Endothelial cell of umbilical vein (primary cell): Measurements from ENCODE around the gene MAU2. TPM values are rescaled to one million over a fixed set of nuclear protein-coding genes. Genes with fewer than 3 reads are reported as not detected.

Experiments used
- BruUV-seq: library from RNA; stranded (reverse); fragments of 400-500 nt; replicated peaks from 2 replicates; lab custom pipeline; 2021; lab: Mats Ljungman, UMichigan
- CTCF ChIA-PET: fragments of 300-600, 350-600 bp; sonication (Branson Sonifier 250); formaldehyde crosslinking; loops from one replicate; lab custom pipeline; 2021; ENCODE audit warnings: antibody characterized with exemption, inconsistent platforms; lab: Charles Lee
- POLR2A ChIA-PET: fragments of 300-600, 350-600 bp; sonication (Branson Sonifier 250); formaldehyde crosslinking; loops from one replicate; lab custom pipeline; 2021; ENCODE audit warnings: antibody characterized with exemption, inconsistent platforms; lab: Charles Lee
- DNase-seq: peaks from one replicate; pipeline ENCODE4 v3.0.0-alpha.2; 2011; ENCODE audit warnings: low read depth, low spot score
- FAIRE-seq: peaks from 2 replicates; lab custom pipeline; 2011; peaks lifted over from hg19 to GRCh38; lab: Jason Lieb, UNC
- H2AFZ ChIP-seq: 2 replicates; pipeline ENCODE4 v1.6.0; 2012; ENCODE audit warnings: low read depth, low read length, control low read depth, inconsistent platforms
- H3K27ac ChIP-seq: 2 replicates; pipeline ENCODE4 v1.5.1; 2011; ENCODE audit warnings: low read depth, mild to moderate bottlenecking, control low read depth, low read length, moderate library complexity; ENCODE audit not compliant: insufficient read depth
- H3K27me3 ChIP-seq, 2 experiments: 2 replicates each; pipeline versions ENCODE4 v1.6.0 to v1.6.1; 2011; ENCODE audit warnings: low read length in 2 of 2, mixed read lengths in 1 of 2; ENCODE audit not compliant: control insufficient read depth in 2 of 2, insufficient read depth in 2 of 2
- H3K36me3 ChIP-seq, 2 experiments: 2 replicates in 1 of 2; 3 replicates in 1 of 2; pipeline ENCODE4 v1.5.1; 2011; ENCODE audit warnings: low read length in 2 of 2, mild to moderate bottlenecking in 1 of 2, moderate library complexity in 1 of 2; ENCODE audit not compliant: control insufficient read depth in 2 of 2, insufficient read depth in 2 of 2; ENCODE audit errors: extremely low read depth in 1 of 2
- H3K4me1 ChIP-seq: 3 replicates; pipeline ENCODE4 v1.5.1; 2011; ENCODE audit warnings: mild to moderate bottlenecking, low read length; ENCODE audit not compliant: control insufficient read depth, insufficient read depth; ENCODE audit errors: extremely low read depth
- H3K4me2 ChIP-seq: 2 replicates; pipeline ENCODE4 v1.6.1; 2011; ENCODE audit warnings: low read length, control low read depth, mixed read lengths; ENCODE audit not compliant: insufficient read depth
- H3K4me3 ChIP-seq, 3 experiments: fragments of 200-600 bp in 1 of 3; sonication (generic), shearing (Covaris generic) in 1 of 3; replicated peaks in 1 of 3; 2 replicates each; pipeline ENCODE4 v1.5.1; 2011 to 2016; ENCODE audit warnings: control low read depth in 3 of 3, low read length in 3 of 3, mild to moderate bottlenecking in 2 of 3, inconsistent platforms in 1 of 3, low read depth in 1 of 3, moderate library complexity in 1 of 3; ENCODE audit not compliant: insufficient read depth in 1 of 3
- H3K79me2 ChIP-seq: 2 replicates; pipeline ENCODE4 v1.6.0; 2012; ENCODE audit warnings: low read length, inconsistent platforms; ENCODE audit not compliant: control insufficient read depth, insufficient read depth
- H3K9ac ChIP-seq: replicated peaks from 2 replicates; pipeline ENCODE3; 2011; ENCODE audit warnings: low read length, control low read depth; ENCODE audit not compliant: insufficient read depth; ENCODE audit errors: extremely low read depth
- H3K9me1 ChIP-seq: replicated peaks from 3 replicates; pipeline ENCODE4 v1.6.0; 2011; ENCODE audit warnings: mild to moderate bottlenecking, low read length; ENCODE audit not compliant: control insufficient read depth, insufficient read depth; ENCODE audit errors: extremely low read depth
- H3K9me3 ChIP-seq: replicated peaks from 2 replicates; pipeline ENCODE4 v1.5.1; 2012; ENCODE audit warnings: low read length, inconsistent platforms; ENCODE audit not compliant: control insufficient read depth, insufficient read depth
- H4K20me1 ChIP-seq: replicated peaks from 2 replicates; pipeline ENCODE3; 2011; ENCODE audit warnings: mild to moderate bottlenecking, low read length; ENCODE audit not compliant: control insufficient read depth, insufficient read depth; ENCODE audit errors: extremely low read depth
- JUN ChIP-seq: IDR thresholded peaks from 2 replicates; pipeline ENCODE4 v1.6.1; 2011; ENCODE audit warnings: borderline replicate concordance, low read depth; ENCODE audit not compliant: insufficient read length, insufficient read depth
- MYC ChIP-seq: IDR thresholded peaks from one replicate; pipeline ENCODE4 v1.6.1; 2011; ENCODE audit warnings: mild to moderate bottlenecking, low read depth, low read length
- POLR2AphosphoS5 ChIP-seq: IDR thresholded peaks from 2 replicates; pipeline ENCODE4 v1.6.1; 2012; ENCODE audit warnings: low read depth, mild to moderate bottlenecking, control low read depth, low read length, moderate library complexity; ENCODE audit not compliant: insufficient read depth
- dilution Hi-C: fragments of 300-500 bp; cut with MboI; formaldehyde crosslinking; loops from one replicate; pipeline ENCODE4 v1.15.0; 2019; ENCODE audit warnings: low sequenced_read_pairs; ENCODE audit not compliant: extremely low pct_ligation_motif_present
- intact Hi-C: fragments of 100-400 bp; cut with micrococcal nuclease; formaldehyde crosslinking; loops from one replicate; pipeline ENCODE4 v1.10.0; 2022
- polyA plus RNA-seq, 4 experiments: library from polyadenylated mRNA; depleted of rRNA in 3 of 4; stranded (reverse) in 3 of 4; unstranded in 1 of 4; fragments of >200 nt; gene quantifications; 2 replicates each; pipeline versions ENCODE4 v1.2.1 to v1.2.3, GENCODE V29; 2011 to 2012; ENCODE audit warnings: missing spikeins in 1 of 4
- total RNA-seq: library from RNA; stranded (reverse); gene quantifications from 2 replicates; pipeline ENCODE4 v1.2.3, GENCODE V29; 2021
- TF ChIP-seq, protein P1 (sequence below), 2 donors: IDR thresholded peaks; 1 replicate in 1 of 2; 2 replicates in 1 of 2; pipeline ENCODE4 v1.5.1; 2011; ENCODE audit warnings: low read length in 2 of 2, mild to moderate bottlenecking in 2 of 2, moderate library complexity in 2 of 2, control low read depth in 1 of 2, inconsistent platforms in 1 of 2, low read depth in 1 of 2; ENCODE audit not compliant: insufficient read depth in 1 of 2; ENCODE audit errors: extremely low read depth in 1 of 2

MAU2 gene
- total and polyA plus RNA-seq, 2 donors (not counting 3 experiments of a cell fraction or from before 2014, with no cell fraction given): 36.9 to 70.0 TPM

DNA sequence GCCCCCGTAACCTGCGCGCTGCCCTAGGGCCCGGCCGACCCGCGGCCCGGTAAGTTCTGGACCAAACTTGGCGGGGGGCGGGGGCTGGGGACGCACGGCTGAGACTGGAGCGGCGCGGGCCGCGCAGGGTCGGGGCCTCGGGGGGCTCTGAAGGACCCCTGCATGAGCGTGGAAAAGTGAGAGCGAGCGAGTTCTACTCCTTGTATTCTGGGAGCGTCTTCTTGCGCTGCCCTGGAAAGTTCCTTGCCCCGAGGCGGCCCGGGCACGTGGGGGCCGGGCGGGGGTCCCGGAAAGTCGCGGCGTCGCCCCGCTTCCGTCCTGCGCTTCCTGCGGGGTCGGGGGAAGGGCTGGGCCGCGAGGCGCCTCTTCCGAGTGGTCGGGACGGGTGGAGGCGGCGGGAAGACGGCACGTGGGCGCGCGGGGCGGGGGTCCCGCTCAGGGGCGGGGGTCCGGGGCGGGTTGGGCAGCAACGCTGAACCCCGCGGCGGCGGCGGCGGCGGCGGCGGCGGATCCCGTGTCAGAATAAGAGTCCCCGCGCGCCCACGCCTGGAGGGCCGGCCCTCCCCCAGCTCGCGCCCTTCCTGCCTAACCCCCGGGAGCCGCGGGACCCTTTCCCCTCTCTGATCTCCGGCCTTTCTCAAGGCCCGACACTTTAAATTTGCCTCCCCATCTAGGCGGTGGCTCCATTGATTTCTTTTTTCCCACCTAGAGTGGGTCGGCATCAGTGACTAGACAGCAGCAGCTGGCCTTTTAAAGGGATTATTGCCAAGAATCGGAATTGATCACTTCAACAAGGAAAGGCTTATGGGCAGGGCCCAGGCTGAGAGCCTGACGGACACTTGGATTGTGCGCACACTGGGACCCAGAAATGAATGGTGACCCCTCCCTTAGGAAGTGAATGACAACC is 85.6 kb downstream of the MAU2 start:
- ChIA-PET POLR2A (interaction anchor here (0.9 to 1.8 kb wide), 6 partner anchors 11 to 85 kb away, joined by 3 to 9 read pairs (median 3); no protein-coding TSS in a partner anchor), CTCF (interaction anchor here (0.5 to 4.7 kb wide), 15 partner anchors 8 to 875 kb away, joined by 3 to 39 read pairs (median 6); no protein-coding TSS in a partner anchor)

DNA sequence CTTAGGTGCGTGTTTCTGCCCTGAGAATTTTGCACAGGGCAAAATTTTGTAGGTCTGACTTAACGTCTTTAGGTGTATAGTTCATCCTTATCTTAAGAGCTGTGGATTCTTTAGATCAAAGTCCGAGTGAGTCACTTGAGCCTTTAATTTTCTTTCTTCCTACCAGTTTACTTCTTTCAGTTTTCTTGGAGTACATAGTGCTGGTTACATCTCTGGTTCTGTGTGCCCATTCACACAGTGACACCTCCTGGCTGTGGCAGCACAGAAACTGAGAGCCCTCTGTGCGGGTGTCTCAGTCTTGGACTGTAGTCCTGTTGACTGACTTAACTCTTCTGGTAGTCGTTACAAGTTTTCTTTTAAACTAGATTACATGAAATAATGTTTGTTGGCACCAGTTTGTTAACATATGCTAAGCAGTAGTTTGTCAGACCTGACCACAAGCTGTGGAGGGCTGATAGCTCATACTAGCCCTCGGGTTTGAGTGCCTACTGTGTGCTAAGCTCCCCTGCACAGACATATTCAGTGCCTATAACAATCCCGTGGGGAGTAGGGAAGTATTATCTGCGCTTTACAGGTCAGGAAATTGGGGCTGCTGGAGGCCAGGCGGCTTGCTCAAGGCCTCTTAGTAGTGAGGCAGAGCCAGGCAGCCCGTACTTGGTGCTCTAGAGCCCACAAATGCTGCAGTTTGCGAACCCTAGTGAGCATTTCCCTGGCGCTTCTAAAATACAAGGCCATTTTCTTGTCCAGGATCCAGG is 86.4 kb downstream of the MAU2 start:
- intact Hi-C loops: loop anchor here (1.0 to 2.0 kb wide), 2 partner anchors 40 to 56 kb away; no protein-coding TSS in a partner anchor
- POLR2A ChIA-PET: interaction anchor here (0.9 to 1.3 kb wide), 2 partner anchors 12 to 42 kb away, joined by 3 read pairs; no protein-coding TSS in a partner anchor

More for the DNA sequence above, 85.6 kb downstream of the MAU2 start:
- FAIRE-seq (no peak), DNase-seq (peak; percentile 52)
- Histone ChIP-seq H3K4me1 (peaks cover 11% of the 10 kb centered on the region), H3K27me3 (no peaks in the 10 kb centered on the region), H3K79me2 (peaks cover 54% of the 10 kb centered on the region), H3K9me1 (no peaks in the 10 kb centered on the region), H3K4me3 (peak overlapping the region; percentile 79 to 85 (median 84)), H3K27ac (peak overlapping the region; percentile 27), H3K9me3 (no peaks in the 10 kb centered on the region), H4K20me1 (peaks cover 9% of the 10 kb centered on the region), H2AFZ (no peak overlapping the region), H3K9ac (peak overlapping the region; percentile 69), H3K4me2 (peak overlapping the region; percentile 73), H3K36me3 (no peaks in the 10 kb centered on the region)
- dilution Hi-C loops: no loop called here
- TF ChIP-seq POLR2AphosphoS5: peak; percentile 31
- TF ChIP-seq JUN: no peak
- no TSS peak for BruUV-seq
- intact Hi-C loops: loop anchor here (1.0 to 2.0 kb wide), 4 partner anchors 21 to 86 kb away; partner anchors contain the start of genes MAU2 and SUGP1

More for the DNA sequence above, 86.4 kb downstream of the MAU2 start:
- DNase-seq (peak; percentile 78), FAIRE-seq (peak; percentile 86)
- peak overlapping the region; percentile 73 for H3K4me2 ChIP-seq
- peaks cover 11% of the 10 kb centered on the region for H3K4me1 ChIP-seq
- H3K9me3 ChIP-seq: no peaks in the 10 kb centered on the region
- dilution Hi-C loops: no loop called here
- H3K79me2 ChIP-seq: peaks cover 61% of the 10 kb centered on the region
- peaks cover 0 to 2% of the 10 kb centered on the region in 2 experiments for H3K36me3 ChIP-seq
- no peak overlapping the region for H2AFZ ChIP-seq
- no peaks in the 10 kb centered on the region for H3K27me3 ChIP-seq
- H3K27ac ChIP-seq: peak overlapping the region; percentile 27
- H4K20me1 ChIP-seq: peaks cover 9% of the 10 kb centered on the region
- BruUV-seq: TSS peak; percentile 30
- H3K9ac ChIP-seq: peak overlapping the region; percentile 64
- no peaks in the 10 kb centered on the region for H3K9me1 ChIP-seq
- peak overlapping the region; percentile 68 to 84 (median 79) for H3K4me3 ChIP-seq
- CTCF ChIA-PET: interaction anchor here (0.7 to 4.7 kb wide), 7 partner anchors 22 to 83 kb away, joined by 3 to 39 read pairs (median 12); no protein-coding TSS in a partner anchor
- TF ChIP-seq JUN (no peak), MYC (no peak)
- TF ChIP-seq, protein P1, sequence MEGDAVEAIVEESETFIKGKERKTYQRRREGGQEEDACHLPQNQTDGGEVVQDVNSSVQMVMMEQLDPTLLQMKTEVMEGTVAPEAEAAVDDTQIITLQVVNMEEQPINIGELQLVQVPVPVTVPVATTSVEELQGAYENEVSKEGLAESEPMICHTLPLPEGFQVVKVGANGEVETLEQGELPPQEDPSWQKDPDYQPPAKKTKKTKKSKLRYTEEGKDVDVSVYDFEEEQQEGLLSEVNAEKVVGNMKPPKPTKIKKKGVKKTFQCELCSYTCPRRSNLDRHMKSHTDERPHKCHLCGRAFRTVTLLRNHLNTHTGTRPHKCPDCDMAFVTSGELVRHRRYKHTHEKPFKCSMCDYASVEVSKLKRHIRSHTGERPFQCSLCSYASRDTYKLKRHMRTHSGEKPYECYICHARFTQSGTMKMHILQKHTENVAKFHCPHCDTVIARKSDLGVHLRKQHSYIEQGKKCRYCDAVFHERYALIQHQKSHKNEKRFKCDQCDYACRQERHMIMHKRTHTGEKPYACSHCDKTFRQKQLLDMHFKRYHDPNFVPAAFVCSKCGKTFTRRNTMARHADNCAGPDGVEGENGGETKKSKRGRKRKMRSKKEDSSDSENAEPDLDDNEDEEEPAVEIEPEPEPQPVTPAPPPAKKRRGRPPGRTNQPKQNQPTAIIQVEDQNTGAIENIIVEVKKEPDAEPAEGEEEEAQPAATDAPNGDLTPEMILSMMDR (IDR thresholded peaks at IDR 0.05; ENCODE audit: extremely low read depth in 1 of 2, insufficient read depth in 1 of 2, low read depth in 1 of 2, low read length in 2 of 2): peak; percentile 24 to 47
